GM19099 (cell line): ENCODE data around the gene ZNF786.

Source experiments
- POLR2A ChIP-seq: IDR thresholded peaks from 3 replicates; pipeline ENCODE4 v1.6.1; 2011; ENCODE audit warnings: low read depth; ENCODE audit not compliant: insufficient read length; ENCODE audit errors: extremely low read depth

The ZNF786 gene

DNA sequence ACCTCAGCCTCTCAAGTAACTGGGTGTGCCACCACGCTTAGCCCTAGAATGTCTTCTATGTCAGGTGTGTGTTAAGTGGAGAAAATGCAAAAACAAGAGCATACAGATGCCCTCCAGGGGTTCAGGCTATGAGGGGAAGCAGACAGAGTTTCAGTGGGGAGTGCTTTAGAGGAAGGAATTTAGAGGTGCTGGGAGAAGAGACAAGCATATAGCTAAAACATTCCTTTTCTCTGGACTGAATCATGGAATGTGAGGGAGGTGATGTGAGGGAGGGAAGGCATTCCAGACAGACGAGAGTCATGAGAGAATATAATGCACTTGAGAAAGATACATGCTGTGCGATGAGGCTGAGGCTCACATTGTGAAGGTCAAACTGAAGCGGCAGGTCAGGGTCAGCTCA, 6.6 kb upstream of the ZNF786 start:
- no peak for TF ChIP-seq POLR2A

DNA sequence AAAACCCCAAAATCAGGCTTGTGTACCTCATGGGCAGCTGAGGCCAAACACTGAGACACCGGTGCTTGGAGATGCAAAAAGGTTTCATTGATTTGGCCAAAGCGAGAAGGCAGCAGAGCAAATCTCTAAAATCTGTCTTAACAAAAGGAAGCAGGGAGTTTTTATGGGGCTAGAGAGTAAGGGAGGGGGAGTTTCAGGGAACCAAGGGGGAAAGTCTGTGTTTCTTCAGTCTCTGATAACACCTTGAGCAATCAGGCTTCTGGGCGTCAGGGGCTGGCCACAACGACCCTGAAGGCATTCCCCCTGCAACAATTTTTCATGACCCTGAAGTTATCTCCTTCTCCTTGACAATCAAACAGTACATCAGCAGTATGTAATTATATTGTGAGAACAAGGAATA, 2.7 kb upstream of the ZNF786 start:
- no peak for TF ChIP-seq POLR2A

DNA sequence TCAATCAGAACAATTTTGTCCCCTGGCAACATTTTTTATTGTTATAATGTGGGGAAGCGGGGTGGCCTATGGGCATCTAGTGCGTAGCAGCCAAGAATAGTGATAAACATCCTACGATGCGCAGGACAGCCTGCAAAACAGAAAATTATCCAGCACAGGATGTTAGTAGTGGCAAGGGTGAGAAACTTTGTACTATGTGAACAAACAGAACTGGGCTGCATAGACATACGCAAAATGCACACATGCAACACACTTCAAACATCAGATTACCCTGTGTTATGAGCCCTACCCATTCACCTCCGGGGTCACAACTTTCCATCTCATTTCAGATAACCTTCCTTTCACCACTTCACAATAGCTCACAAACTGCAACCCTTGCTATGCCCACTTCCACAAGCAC, 3.1 kb downstream of the ZNF786 start:
- TF ChIP-seq POLR2A: no peak

GRCh38 chr7:149085866-149086265, 4.7 kb downstream of the ZNF786 start:
- TF ChIP-seq POLR2A: no peak

GRCh38 chr7:149084407-149084806, 6.1 kb downstream of the ZNF786 start:
- no peak for TF ChIP-seq POLR2A

DNA sequence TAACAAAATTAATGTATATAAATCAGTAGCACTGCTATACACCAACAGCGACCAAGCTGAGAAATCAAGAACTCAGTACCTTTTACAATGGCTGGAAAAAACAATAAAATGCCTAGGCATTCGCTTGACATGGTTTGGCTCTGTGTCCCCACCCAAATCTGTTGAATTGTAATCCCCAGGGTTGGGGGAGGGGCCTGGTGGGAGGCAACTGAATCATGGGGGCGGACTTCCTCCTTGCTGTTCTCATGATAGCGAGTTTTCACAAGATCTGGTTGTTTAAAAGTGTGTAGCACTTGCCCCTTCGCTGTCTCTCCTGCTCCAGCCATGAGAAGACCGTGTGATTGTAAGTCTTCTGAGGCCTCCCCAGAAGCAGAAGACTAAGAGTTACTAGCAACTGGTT, 8.6 kb downstream of the ZNF786 start:
- no peak for TF ChIP-seq POLR2A

- no peak for TF ChIP-seq POLR2A
Observed at GRCh38 chr7:149077594-149077993, 12.9 kb downstream of the ZNF786 start.

DNA sequence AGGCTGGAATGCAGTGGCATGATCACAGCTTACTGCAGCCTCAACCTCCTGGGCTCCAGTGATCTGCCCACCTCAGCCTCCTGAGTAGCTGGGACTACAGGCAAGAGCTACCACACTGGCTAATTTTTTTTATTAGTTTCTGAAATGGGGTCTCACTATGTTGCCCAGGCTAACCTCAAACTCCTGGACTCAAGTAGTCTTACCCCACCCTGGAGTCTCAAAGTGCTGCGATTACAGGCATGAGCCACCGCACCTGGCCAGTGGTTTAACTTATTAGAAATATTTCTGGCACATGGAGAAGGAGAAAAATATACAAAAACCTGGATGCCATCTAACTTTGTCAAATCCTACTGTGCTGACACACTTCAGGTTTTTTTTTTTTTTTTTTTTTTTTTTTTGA, 15.2 kb downstream of the ZNF786 start:
- no peak for TF ChIP-seq POLR2A

- TF ChIP-seq POLR2A: no peak
Observed at GRCh38 chr7:149074116-149074885, 16.2 kb downstream of the ZNF786 start.

GRCh38 chr7:149072438-149072775, 18.1 kb downstream of the ZNF786 start:
- no peak for TF ChIP-seq POLR2A

- TF ChIP-seq POLR2A: no peak
Observed at GRCh38 chr7:149071641-149072437, 18.7 kb downstream of the ZNF786 start.

DNA sequence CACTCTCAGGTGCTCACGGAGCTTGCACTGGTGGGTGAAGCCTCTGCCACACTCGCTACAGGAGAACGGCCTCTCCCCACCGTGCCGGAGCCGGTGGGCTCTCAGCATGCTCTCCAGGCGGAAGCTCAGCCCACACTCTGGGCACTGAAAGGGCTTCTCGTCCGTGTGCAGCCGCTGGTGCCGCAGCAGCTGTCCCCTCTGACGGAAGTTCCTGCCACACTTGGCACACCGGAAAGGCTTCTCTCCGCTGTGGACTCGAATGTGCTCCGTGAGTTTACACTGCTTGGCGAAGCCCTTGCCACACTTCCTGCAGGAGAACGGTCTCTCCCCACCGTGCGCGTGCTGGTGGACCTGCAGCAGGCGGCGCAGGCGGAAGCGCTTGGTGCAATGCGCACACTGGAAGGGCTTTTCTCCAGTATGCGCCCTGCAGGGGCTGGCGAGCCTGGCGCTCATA, 19.3 kb downstream of the ZNF786 start:
- no peak for TF ChIP-seq POLR2A

GRCh38 chr7:149070372-149071125, 20.0 kb downstream of the ZNF786 start:
- no peak for TF ChIP-seq POLR2A

DNA sequence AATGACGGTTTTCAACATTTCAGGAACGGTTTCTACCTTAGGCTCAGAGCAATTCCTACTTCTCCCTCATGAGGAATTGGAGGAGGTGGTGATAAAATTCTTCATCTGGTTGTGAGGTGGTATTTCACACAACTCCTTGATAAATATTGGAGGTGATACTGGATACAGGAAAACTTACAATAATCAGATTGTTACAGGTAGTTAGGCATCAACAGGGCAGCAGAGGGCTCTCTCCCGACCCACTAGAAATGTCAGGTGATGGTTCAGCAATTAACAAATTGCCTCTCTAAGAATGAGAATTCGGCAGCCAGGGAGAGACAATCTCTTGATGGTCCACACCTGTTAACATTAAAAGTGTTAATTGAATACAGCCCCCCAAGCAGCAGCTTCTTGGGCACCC, 22.6 kb downstream of the ZNF786 start:
- TF ChIP-seq POLR2A: no peak

DNA sequence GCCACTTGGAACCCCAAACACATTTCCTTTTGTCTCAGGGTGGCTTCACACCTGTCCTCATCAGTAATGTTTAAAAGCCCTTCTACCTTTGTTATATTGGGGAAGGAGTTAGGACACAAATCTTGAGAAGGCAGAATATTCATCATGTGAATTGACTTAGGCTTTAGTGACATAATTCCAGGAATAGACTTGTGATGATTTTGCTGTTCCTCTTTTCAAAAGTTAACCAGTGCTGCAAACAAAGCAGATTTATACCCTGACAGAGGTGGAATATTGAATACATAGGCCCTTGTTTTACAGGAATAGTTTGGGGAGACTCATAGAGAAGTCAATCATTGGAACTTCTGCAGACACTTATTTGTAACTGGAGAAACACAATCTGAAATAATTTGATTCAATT, 27.0 kb downstream of the ZNF786 start:
- TF ChIP-seq POLR2A: no peak
